SH-SY5Y (cell line): Measurements from ENCODE around the gene NDUFV3.

Experiments
- GATA2 ChIP-seq: IDR thresholded peaks from 2 replicates; pipeline ENCODE4 v1.6.1; 2011; ENCODE audit warnings: mild to moderate bottlenecking, low read depth, low read length
- GATA3 ChIP-seq: IDR thresholded peaks from 2 replicates; pipeline ENCODE4 v1.6.1; 2011; ENCODE audit warnings: low read depth, mild to moderate bottlenecking, low read length, moderate library complexity

DNA sequence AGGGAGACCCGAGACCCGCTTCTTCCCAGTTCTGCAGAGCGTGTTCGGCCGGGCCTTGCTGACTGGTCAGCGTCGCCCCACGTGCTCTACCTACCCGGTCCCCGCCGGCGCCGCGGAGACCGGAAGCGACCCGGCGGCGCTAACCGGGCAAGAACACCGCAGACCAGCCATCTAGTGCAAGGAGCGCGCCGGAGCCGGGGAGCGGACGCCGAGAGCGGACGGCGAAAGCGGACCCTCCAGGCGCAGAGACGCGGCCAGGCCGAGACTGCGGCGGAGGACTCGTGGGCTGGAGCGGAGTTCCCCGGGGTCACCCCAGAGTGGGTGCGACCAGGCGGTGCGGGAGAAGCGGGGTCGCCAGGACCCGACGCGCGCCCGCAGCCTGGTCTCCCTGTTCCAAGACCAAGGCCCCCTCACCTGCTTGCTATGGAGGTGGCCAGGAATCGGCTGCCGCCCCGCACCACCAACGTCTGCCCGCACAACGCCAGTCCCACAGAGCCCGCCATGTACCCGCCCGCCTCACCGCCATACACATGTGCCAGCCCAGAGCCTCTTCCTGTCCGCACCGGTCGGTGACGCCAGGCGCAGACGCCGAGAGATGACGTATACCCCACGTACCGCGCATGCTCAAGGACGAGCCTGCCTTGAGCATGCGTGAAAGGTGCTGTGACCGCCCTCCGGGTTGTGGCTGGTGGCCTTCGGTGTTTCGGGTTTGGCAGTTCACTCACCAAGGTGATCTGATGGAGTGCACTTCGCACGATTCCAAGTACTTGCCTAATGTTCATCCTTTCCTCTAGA lies 13.9 kb upstream of the NDUFV3 start, which contains the start of gene WDR4:
- TF ChIP-seq GATA3, result no peak
- no peak; the same call in 1 of the 2 replicates for TF ChIP-seq GATA2
